T-helper 2 cell treated with Interferon-gamma antibody and Interleukin-4, amounts not matched to agents 100 ng/mL and 5 ng/mL, for 36 hours (primary cell): ENCODE data around the gene TSEN15. TPM values are rescaled to one million over a fixed set of nuclear protein-coding genes. Genes with fewer than 3 reads are reported as not detected.
"Not testable (repeated sequence)": the region's sequence is repeated elsewhere in the genome, so short reads cannot be mapped to it uniquely, and the experiment has no call there.

Experiments used
- intact Hi-C: fragments of 100-400 bp; cut with micrococcal nuclease; formaldehyde crosslinking; loops from one replicate; pipeline ENCODE4 v1.15.1; 2023
- total RNA-seq: library from RNA; stranded (reverse); gene quantifications from 2 replicates; pipeline ENCODE4 v1.2.3, GENCODE V29; 2022

The TSEN15 gene
- total RNA-seq, 1 donor from 2014 or later = 42.0 TPM

DNA sequence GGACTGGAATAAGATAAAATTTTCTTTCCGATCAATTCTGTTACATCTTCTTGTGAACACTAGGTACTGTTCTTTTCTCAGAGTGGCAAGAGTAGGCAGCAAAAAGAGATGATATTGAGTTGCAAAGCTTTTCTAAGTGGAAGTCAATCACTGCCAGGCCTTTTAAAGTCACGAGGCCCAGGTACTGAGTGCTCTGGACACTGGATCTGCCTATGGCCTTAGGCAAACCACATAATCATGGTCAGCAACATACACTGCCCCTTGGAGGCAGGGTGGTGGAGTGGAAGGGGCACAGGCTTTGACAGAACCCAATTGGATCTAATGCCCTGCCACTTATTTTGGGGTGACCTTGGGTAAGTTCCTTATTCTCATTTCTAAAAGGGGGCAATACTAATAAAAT lies 41.5 kb downstream of the TSEN15 start:
- intact Hi-C loops = no loop called here

- intact Hi-C loops = no loop called here
These were observed 44.5 kb downstream of the TSEN15 start for GRCh38 chr1:184096005-184096404.

- intact Hi-C loops = not testable (repeated sequence)
These were observed 45.0 kb downstream of the TSEN15 start for GRCh38 chr1:184096580-184096979.

DNA sequence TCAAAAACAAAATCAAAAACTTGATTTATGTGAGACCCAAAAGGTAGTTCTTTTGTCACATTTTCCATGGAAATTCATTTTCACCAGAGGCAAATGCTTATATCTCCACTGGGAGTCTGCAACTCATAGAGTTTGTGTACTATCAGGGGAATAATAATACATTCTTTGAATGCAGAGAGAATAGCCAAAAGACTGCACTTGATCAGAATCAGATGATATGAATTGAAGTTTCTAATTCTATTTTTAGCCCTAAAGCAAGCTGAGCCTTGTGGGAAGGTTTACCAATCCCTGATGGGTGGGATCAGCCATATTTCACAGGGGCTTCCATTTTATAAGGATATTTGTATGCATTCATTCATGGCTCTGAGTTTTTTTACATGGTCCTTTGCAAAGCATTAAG lies 49.6 kb downstream of the TSEN15 start:
- intact Hi-C loops = no loop called here

DNA sequence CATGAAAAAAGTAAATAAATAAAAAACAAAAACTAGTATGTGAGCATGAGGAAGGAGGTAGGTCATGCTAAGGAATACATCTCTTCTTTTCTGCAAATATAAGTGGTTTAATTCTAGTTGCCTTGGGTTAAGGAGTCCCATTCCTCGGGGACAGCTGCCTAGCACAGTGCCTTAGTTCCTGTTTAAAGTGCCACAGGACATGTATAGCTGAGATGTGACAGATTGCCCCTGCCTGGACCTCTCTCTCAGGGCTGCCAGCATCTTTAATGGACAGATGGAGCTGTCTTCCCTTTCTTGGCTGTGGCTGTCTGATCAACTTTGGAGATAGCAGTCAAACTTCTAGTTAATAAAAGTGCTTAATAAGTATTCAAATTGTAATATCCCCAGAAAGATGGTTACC lies 50.0 kb downstream of the TSEN15 start:
- intact Hi-C loops = no loop called here

- intact Hi-C loops = no loop called here
These were observed 59.0 kb downstream of the TSEN15 start for GRCh38 chr1:184110272-184111204.

DNA sequence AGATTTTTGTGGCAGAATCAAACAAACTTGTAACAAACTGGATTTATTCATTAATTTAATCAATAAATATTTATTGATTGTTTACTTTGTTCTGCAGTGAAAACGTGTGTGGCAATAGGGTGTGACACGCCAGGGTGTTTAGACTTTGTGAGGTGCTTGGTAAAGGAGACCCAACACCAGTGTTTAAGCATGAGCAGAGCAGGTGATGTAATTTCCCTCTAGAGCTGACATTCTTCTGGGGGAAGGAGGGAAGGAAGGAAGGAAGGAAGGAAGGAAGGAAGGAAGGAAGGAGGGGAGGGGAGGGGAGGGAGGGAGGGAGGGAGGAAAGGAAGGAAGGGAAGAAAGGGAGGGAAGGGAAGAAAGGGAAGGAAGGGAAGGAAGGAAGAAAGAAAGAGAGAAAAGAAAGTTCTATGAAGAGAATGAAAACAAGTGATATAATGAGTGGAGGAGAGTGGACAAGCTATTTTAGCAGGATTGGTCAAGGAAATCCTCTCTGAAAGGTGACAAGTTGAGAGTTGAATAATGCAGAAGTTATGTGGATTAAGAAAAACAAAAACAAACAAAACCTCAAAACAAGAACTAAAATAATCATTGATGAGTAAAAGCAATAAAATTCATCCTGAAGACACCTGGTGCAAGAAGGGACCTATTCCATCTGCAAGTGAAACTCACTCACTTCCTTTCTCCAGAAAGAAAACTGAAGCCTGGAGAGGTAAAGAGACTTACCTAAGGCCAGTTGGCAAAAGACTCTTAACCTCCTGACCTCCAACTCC lies 60.8 kb downstream of the TSEN15 start:
- intact Hi-C loops = no loop called here

DNA sequence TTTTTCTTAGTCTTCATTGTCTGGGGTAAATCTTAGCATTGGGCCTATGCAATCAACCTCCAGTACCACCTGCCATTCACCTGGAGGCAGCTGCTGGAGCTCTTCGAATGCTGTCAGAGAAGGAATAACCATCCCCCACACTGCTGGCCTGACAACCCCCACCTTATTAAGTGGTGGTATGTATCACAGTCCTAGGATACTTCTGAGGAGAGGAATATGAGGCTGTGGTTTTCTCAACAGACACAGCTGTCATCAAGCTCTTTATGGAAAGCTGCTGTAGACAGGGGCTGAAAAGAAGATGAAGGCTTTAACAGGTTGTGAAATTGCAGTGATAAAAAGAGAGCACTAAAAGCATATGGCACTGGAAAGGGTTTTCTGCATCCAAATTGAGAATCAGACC lies 61.7 kb downstream of the TSEN15 start:
- intact Hi-C loops = no loop called here

GRCh38 chr1:184114818-184115398 lies 63.4 kb downstream of the TSEN15 start:
- intact Hi-C loops = no loop called here

DNA sequence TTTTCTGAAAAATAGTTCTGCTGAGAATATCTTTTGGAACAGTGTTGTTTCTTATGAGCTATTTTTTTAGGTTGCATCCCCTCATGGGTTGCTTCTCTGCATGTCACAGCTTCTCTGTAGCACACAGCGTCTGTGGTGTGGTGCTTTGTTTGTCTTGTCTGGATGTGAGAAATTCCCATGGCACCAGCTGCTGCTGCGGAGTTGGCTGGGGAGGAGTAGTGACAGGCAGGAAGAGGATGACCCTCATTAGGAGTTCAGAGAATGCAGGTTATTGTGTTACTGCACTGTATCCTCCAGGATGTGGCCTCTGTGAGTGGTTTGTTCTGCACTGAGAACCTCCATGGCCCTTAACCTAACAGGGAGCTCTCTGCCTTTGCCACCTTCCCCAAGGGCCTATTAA lies 64.8 kb downstream of the TSEN15 start:
- intact Hi-C loops = no loop called here

DNA sequence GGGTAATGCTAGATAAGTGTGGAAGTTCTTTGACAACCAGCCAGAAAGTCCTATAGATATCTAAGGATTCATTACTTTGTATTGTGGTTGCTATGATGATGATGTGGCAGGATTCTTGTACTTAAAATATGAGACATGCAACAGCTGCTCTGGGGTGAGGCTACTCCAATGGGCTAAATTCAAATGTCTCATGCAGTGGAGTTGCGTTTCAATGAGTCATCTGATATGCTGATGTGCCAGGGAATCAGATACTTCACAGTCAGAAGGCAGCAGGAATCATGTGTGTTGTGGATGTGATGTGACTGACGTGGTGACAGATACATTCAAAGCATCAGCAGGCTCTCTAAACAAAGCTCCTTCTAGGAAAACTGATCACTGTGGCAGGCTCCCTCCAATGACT lies 66.5 kb downstream of the TSEN15 start:
- intact Hi-C loops = no loop called here

Other genes starting within 250 kb of the TSEN15 start
- gene RGL1, start 246.6 kb upstream of the TSEN15 start, total RNA-seq = 2.7 and 3.1 TPM in 2 replicates
- 0.64 and 0.68 TPM in 2 replicates for gene COLGALT2, start 14.0 kb upstream of the TSEN15 start, total RNA-seq